HG03280 (cell line): ENCODE data around the gene TSEN54.

Source experiments
- ATAC-seq: cut with Tn5 transposase; IDR thresholded peaks from one replicate; pipeline ENCODE4 v1.9.1; 2021; ENCODE audit warnings: mild to moderate bottlenecking, moderate library complexity; ENCODE audit not compliant: unreplicated experiment

TSEN54 gene

DNA sequence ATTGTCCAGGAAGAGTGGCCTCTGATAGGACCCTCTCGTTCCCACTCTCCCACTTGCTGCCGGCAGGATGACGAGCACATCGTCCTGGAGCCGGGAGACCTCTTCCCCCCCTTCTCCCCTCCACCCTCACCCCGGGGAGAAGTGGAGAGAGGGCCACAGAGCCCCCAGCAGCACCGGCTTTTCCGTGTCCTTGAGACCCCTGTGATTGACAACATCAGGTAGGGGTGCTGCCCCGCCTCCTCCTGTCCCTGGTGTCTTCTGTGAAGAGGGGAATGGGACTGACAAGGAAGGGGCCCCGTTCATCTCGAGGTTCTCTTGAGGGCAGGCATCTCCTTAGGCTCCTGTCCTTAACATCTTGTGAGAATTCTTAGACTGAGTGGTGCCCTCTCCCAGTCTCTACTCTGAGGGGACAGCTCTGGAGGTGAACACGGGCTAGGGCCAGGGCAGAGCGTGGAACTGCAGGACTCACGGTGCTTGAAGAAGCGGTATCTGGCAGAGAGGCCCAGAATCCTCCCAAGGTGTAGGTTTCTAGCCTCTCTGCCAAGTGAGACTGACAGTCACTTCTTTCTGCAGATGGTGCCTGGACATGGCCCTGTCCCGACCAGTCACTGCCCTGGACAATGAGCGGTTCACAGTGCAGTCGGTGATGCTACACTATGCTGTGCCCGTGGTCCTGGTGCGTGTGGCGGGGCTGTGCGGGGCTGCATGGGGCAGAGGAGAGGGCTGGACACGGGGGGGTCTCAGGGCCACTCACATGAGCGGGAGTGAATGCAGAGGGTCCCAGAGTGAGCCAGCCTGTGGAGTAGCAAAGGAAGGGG, 27.4 kb upstream of the TSEN54 start:
- no peak for ATAC-seq

- no peak for ATAC-seq
Observed at GRCh38 chr17:75489511-75489955, 26.8 kb upstream of the TSEN54 start.

DNA sequence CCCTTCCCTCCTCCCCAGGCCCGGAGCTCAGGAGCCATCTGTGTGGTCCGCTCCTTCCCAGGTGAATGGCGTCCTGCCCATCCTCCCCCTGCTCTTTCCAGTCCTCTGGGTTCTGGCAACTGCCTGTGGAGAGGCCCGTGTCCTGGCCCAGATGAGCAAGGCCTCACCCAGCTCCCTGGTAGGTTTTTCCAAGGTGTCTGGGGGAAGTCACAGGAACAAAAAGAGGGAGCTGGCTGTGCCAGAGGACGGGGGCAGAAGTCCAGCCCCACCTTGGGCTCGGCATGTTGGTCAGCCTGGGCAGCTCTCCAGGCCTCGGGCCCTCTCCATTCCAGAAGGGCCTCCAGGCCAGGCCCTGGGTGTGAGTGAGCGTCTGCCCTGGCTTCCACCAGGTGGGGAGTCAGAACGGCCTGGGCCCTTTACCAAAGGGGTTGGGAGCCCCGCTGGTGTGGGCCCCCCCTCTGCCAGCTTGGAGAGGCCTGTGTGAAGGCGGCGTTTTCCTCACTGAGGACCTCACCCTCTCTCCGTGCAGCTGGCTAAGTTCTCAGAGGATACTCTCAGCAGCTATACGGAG, 26.1 kb upstream of the TSEN54 start:
- ATAC-seq = no peak

DNA sequence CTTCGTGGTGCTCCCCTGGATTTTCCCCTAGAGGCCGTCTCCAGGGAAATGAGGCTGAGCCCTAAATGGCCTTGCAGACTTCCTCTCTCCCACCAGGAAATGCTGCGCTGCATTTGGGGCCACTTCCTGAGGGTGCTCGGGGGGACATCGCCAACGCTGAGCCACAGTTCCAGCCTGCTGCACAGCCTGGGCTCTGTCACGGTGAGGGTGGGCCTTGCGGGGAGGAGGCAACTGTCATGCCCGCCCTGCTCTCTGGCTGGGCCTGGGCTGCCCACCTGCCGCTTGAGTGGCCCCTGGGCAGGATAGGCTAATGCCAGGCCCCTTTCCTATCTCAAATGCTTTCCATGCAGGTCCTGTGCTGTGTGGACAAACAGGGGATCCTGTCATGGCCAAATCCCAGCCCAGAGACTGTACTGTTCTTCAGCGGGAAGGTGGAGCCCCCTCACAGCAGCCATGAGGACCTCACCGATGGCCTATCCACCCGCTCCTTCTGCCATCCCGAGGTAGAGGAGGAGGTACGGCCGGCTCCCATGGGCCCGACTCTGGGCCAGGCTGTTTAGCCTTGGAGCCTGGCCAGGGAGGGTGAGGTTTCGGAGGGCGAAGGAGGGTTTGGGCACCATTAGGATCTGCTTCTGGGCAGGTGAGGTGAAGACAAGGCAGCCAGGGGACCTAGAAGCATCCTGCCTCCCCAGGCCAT, 25.2 kb upstream of the TSEN54 start:
- ATAC-seq = no peak

- no peak for ATAC-seq
Observed at GRCh38 chr17:75491680-75492079, 24.6 kb upstream of the TSEN54 start.

DNA sequence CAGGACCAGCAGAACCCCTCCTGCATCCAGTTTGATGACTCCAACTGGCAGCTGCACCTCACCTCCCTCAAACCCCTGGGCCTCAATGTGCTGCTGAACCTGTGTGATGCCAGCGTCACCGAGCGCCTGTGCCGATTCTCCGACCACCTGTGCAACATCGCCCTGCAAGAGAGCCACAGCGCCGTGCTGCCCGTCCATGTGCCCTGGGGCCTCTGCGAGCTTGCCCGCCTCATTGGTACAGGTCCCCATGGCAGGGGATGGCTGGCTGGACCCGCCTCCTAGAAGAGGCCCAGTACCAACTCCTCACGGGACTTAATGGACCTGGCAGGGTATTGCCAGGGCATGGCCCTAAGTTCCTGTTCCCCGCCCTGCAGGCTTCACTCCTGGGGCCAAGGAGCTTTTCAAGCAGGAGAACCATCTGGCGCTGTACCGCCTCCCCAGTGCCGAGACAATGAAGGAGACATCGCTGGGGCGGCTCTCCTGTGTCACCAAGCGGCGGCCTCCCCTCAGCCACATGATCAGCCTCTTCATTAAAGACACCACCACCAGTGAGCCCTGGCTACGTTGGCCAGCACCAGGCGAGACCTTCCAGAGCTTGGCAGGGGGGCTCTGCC, 23.7 kb upstream of the TSEN54 start:
- ATAC-seq = no peak

- ATAC-seq = no peak
Observed at GRCh38 chr17:75493476-75494129, 22.7 kb upstream of the TSEN54 start.

- ATAC-seq = no peak
Observed at GRCh38 chr17:75494326-75494877, 21.9 kb upstream of the TSEN54 start.

DNA sequence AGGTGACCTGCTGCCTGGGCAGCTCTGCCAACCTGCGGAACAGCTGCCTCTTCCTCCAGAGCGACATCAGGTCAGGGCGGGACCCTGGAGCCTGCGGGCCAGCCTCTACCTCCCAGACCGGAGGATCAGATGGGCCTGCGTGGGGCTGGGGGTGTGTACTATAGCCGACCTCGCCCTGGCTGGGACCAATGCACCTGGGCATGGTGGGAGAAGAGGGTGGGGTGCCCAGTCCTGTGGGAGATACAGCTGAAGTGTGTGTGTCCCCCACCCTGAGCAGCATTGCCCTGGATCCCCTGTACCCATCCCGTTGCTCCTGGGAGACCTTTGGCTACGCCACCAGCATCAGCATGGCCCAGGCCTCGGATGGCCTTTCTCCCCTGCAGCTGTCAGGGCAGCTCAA, 20.3 kb upstream of the TSEN54 start:
- ATAC-seq = no peak

GRCh38 chr17:75498039-75498725, 18.1 kb upstream of the TSEN54 start:
- no peak for ATAC-seq

GRCh38 chr17:75498726-75499213, 17.6 kb upstream of the TSEN54 start:
- ATAC-seq = no peak

GRCh38 chr17:75499313-75500022, 16.9 kb upstream of the TSEN54 start:
- no peak for ATAC-seq

DNA sequence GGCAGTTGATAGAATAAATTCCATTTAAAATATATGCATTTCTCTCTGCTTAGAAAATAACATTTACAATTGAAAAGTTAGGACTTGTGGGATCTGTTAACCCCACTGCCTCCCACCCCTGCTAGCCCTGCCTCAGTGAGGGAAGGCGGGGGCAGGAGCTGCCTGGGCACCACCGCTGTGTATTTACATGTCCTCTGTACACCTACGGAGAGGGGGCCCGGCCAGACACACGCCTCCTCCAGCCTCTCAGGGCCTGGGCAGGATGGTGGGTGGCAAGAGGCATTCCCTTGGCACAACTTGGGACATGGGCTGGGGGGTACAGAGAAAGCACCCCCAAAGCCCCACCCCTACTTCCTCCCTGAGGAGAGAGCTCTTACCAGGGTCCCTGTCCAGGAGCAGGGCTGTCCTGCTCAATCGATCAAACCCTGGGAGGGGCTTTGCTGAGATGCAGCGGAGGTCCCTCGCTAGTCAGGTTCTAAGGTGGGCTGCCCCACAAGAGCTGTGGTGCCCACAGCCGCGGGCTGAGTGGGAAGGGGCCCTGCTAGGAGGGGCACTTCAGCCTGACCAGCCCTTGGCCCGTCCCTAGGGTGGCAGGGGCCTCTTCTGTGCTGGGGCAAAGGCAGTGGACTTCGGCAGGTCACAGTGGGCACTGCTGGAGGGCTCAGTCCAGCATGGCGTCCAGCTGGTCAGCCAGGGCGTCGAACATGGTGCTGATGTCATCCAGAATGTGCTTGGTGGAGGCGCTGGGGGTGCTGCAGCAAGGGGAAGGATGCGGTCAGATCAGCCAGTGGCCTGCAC, 15.7 kb upstream of the TSEN54 start:
- no peak for ATAC-seq

DNA sequence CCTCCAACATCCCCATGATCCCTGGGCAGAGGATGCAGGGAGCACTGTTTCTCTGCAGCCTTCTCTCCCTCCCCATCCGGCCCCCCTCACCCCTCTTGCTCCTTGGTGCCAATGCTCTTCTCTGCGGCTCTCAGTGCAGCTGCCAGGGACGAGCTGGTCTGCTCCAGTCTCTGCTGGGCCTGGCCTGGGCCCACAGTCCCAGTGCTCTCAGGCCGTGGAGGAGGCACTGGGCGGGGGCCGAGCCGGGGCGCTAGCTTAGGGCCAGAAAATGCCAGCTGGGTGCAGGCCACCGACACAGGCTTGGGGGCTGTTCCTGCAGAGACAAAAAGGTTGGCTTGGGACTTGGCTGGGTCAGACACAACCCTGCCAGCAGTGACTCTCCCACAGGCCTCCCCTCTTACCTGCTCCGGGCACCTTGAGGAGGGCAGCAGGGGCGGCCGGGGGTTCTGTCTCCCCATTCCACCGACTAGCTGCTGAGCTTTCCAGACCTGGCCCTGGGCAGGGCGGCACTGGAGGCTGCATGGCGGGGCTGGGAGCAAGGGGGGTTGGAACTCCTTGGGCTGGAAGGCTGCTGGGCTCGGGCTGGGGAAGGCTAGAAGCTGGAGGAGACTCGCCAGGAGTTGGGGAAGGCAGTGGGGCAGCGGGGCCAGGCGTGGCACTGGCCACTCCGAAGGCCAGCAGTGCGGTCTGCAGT, 14.8 kb upstream of the TSEN54 start:
- ATAC-seq = no peak

- ATAC-seq = no peak
Observed at GRCh38 chr17:75502072-75502720, 14.1 kb upstream of the TSEN54 start.

- ATAC-seq = no peak
Observed at GRCh38 chr17:75502721-75503329, 13.5 kb upstream of the TSEN54 start.

DNA sequence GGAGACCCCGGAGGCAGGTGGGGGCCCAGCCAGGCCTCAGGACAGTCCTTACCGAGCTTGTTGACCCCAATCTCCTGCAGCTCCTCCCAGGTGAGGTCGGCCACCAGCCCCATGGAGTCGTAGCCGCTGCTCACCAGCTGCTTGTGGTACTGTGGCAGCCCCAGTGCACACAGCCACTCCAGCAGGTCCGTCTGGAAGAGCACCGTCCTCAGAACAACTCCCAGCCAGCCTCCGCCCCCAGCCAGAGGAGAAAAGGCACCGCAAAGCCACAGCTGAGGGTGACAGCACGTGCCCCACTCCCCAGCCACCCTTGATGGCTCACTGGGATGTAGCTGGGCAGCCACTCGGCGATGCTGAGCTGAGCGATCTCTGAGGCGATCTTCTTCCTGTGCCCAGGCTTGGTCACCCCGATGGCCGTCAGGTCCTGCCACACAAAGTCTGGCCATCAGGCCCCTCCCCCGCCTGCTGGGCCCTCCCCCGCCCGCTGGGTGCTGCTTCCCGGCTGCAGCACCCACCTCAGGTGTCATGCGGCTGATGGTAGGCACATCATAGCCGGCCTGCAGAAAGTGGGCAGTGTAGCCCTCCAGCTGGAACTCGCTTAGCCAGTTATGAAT, 12.9 kb upstream of the TSEN54 start:
- ATAC-seq = no peak
